Hepatocyte (in vitro differentiated cells): Measurements from ENCODE around the gene PKN2. TPM values are rescaled to one million over a fixed set of nuclear protein-coding genes. Genes with fewer than 3 reads are reported as not detected.

Experiments used
- DNase-seq: peaks from one replicate; pipeline ENCODE4 v3.0.0-alpha.2; 2016; ENCODE audit warnings: low spot score
- H2AFZ ChIP-seq: fragments of 200-600 bp; sonication (generic); 2 replicates; pipeline ENCODE4 v1.6.0; 2016; ENCODE audit warnings: antibody characterized with exemption, mild to moderate bottlenecking
- H3K27ac ChIP-seq: fragments of 200-600 bp; sonication (generic); 2 replicates; pipeline ENCODE4 v1.5.1; 2016; ENCODE audit warnings: mild to moderate bottlenecking
- H3K27me3 ChIP-seq: fragments of 200-600 bp; sonication (generic); 2 replicates; pipeline ENCODE4 v1.6.1; 2016
- H3K36me3 ChIP-seq: fragments of 200-600 bp; sonication (generic); replicated peaks from 2 replicates; pipeline ENCODE4 v1.5.1; 2016; ENCODE audit warnings: low read depth; ENCODE audit not compliant: insufficient read depth
- H3K4me1 ChIP-seq: fragments of 200-600 bp; sonication (generic); 2 replicates; pipeline ENCODE4 v1.5.1; 2016; ENCODE audit warnings: mild to moderate bottlenecking, moderate library complexity; ENCODE audit not compliant: insufficient read depth
- H3K4me2 ChIP-seq: fragments of 200-600 bp; sonication (generic); 2 replicates; pipeline ENCODE4 v1.6.0; 2016
- H3K4me3 ChIP-seq: fragments of 200-600 bp; sonication (generic); 2 replicates; pipeline ENCODE4 v1.5.1; 2016; ENCODE audit warnings: mild to moderate bottlenecking
- H3K79me2 ChIP-seq: fragments of 200-600 bp; sonication (generic); 2 replicates; pipeline ENCODE4 v1.6.0; 2017; ENCODE audit warnings: mild to moderate bottlenecking
- H3K9me2 ChIP-seq: fragments of 200-600 bp; sonication (generic); replicated peaks from 2 replicates; pipeline ENCODE4 v1.6.0; 2017; ENCODE audit warnings: mild to moderate bottlenecking; ENCODE audit not compliant: insufficient read depth
- H3K9me3 ChIP-seq: fragments of 200-600 bp; sonication (generic); 2 replicates; pipeline ENCODE4 v1.5.1; 2016; ENCODE audit warnings: low read depth, mild to moderate bottlenecking
- H4K20me1 ChIP-seq: fragments of 200-600 bp; sonication (generic); 2 replicates; pipeline ENCODE4 v1.6.0; 2016; ENCODE audit warnings: mild to moderate bottlenecking; ENCODE audit not compliant: insufficient read depth, poor library complexity, severe bottlenecking
- CTCF ChIP-seq: fragments of 200-600 bp; sonication (generic); IDR thresholded peaks from 2 replicates; pipeline ENCODE4 v1.5.1; 2016; ENCODE audit warnings: antibody characterized with exemption, mild to moderate bottlenecking; ENCODE audit not compliant: poor library complexity
- EZH2 ChIP-seq: fragments of 200-600 bp; sonication (generic); IDR thresholded peaks from 2 replicates; pipeline ENCODE4 v1.6.1; 2016; ENCODE audit warnings: antibody characterized with exemption, mild to moderate bottlenecking, borderline replicate concordance
- EZH2phosphoT487 ChIP-seq: fragments of 200-600 bp; sonication (generic); IDR thresholded peaks from one replicate; pipeline ENCODE4 v1.6.1; 2018; ENCODE audit warnings: antibody characterized with exemption, mild to moderate bottlenecking, low read depth, moderate library complexity; ENCODE audit not compliant: unreplicated experiment, severe bottlenecking
- WGBS: methylation state at CpG from one replicate; pipeline ENCODE4 v1.1.6; 2016; ENCODE audit warnings: low lambda C conversion rate; ENCODE audit errors: missing lambda C conversion rate; 5-methylcytosine and 5-hydroxymethylcytosine counted together
- polyA plus RNA-seq: library from polyadenylated mRNA; unstranded; fragments of >200 nt; fragmentation: Nextera tagmentation; extraction: Ambion mirVana; gene quantifications from 2 replicates; pipeline ENCODE4 v1.2.1, GENCODE V29; 2016
- total RNA-seq: library from RNA; depleted of rRNA; stranded (reverse); fragments of >200 nt; gene quantifications from 2 replicates; pipeline ENCODE4 v1.2.3, GENCODE V29; 2014

The PKN2 gene
- total and polyA plus RNA-seq, 2 experiments from 2014 or later: 16.4 to 54.0 TPM

- peaks cover 34% of the 10 kb centered on the region for H4K20me1 ChIP-seq
- WGBS: under 1% methylated on average over 29 of the region's 58 CpGs
- H3K27ac ChIP-seq: peak overlapping the region; percentile 98
- TF ChIP-seq EZH2 (no peak), CTCF (no peak), EZH2phosphoT487 (no peak)
- peak overlapping the region; percentile 76 for H3K4me2 ChIP-seq
- DNase-seq: peak; percentile 84
- H3K4me3 ChIP-seq: peak overlapping the region; percentile 59
- H3K36me3 ChIP-seq: no peaks in the 10 kb centered on the region
- H3K27me3 ChIP-seq: no peaks in the 10 kb centered on the region
- H3K4me1 ChIP-seq: peaks cover 17% of the 10 kb centered on the region
- peak overlapping the region; percentile 54 for H2AFZ ChIP-seq
- H3K9me3 ChIP-seq: no peaks in the 10 kb centered on the region
- no peaks in the 10 kb centered on the region for H3K9me2 ChIP-seq
- H3K79me2 ChIP-seq: peaks cover 58% of the 10 kb centered on the region
These were observed 597 bp downstream of the PKN2 start for GRCh38 chr1:88684482-88685258.

- no peaks in the 10 kb centered on the region for H3K36me3 ChIP-seq
- H2AFZ ChIP-seq: peak overlapping the region; percentile 54
- H3K9me2 ChIP-seq: no peaks in the 10 kb centered on the region
- peak overlapping the region; percentile 76 for H3K4me2 ChIP-seq
- H3K4me3 ChIP-seq: peak overlapping the region; percentile 59
- peak overlapping the region; percentile 98 for H3K27ac ChIP-seq
- H3K9me3 ChIP-seq: no peaks in the 10 kb centered on the region
- H3K27me3 ChIP-seq: no peaks in the 10 kb centered on the region
- H3K79me2 ChIP-seq: peaks cover 64% of the 10 kb centered on the region
- H4K20me1 ChIP-seq: peaks cover 39% of the 10 kb centered on the region
- peak; percentile 8 for DNase-seq
- no peak for TF ChIP-seq EZH2
- TF ChIP-seq CTCF: no peak
- TF ChIP-seq EZH2phosphoT487: no peak
- 0% methylated on average over 7 of the region's 7 CpGs for WGBS
- H3K4me1 ChIP-seq: peaks cover 17% of the 10 kb centered on the region
These were observed 1.2 kb downstream of the PKN2 start for GRCh38 chr1:88685259-88685620.

- 94% methylated on average over 3 of the region's 3 CpGs for whole genome bisulfite sequencing
- Histone ChIP-seq H4K20me1 (peaks cover 64% of the 10 kb centered on the region), H3K36me3 (no peaks in the 10 kb centered on the region), H3K9me2 (no peaks in the 10 kb centered on the region), H3K4me3 (no peak overlapping the region), H3K4me2 (no peak overlapping the region), H3K4me1 (peaks cover 8% of the 10 kb centered on the region), H2AFZ (no peak overlapping the region), H3K9me3 (no peaks in the 10 kb centered on the region), H3K27me3 (no peaks in the 10 kb centered on the region), H3K27ac (no peak overlapping the region), H3K79me2 (peaks cover 99% of the 10 kb centered on the region)
- no peak for TF ChIP-seq EZH2phosphoT487
- no peak for TF ChIP-seq CTCF
- DNase-seq: no peak
These were observed 7.5 kb downstream of the PKN2 start for GRCh38 chr1:88691540-88691939.
